ENCODE results near the gene ANO3. TPM values are rescaled to one million over a fixed set of nuclear protein-coding genes. Genes with fewer than 3 reads are reported as not detected.

The ANO3 gene
- polyA plus RNA-seq, 1 experiment: 0.02 TPM

DNA sequence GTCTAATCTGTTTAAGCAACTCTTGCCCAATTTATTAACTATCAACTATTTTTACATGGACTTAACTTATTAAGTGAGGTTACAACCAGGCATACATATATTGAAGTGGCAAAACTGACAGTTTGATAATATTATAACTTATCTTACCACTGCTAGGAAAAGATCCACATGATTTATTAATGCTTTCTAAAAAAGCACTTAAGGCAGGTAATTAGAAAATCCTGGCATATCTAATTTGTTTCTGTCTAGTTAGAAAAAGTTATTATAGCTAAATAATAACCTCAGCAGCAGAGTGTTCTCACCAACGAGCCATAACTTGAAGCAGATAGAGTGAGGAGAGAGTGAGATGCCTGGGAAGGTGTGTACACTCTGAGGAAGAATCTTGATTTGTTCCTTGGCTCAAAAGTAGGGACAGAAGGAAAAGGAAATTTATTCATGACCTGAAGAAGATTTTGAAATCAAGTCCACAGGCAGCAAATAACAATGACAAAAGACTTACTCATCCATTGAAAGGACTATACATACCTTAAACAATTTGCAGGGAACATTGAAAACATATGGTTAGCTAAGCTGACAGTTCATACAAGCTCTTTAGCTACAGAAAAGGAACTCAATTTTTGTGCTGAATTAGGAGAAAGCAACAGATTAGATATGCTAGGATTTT, 247.2 kb downstream of the ANO3 start:
- H3K27me3 ChIP-seq (ENCODE audit: control insufficient read depth, insufficient read depth, low read length): no peaks in the 10 kb centered on the region
- ChIA-PET POLR2A (no interaction called here), CTCF (no interaction called here)
- no peak overlapping the region for H3K4me3 ChIP-seq (ENCODE audit: low read depth, low read length)
- TF ChIP-seq, protein P1, sequence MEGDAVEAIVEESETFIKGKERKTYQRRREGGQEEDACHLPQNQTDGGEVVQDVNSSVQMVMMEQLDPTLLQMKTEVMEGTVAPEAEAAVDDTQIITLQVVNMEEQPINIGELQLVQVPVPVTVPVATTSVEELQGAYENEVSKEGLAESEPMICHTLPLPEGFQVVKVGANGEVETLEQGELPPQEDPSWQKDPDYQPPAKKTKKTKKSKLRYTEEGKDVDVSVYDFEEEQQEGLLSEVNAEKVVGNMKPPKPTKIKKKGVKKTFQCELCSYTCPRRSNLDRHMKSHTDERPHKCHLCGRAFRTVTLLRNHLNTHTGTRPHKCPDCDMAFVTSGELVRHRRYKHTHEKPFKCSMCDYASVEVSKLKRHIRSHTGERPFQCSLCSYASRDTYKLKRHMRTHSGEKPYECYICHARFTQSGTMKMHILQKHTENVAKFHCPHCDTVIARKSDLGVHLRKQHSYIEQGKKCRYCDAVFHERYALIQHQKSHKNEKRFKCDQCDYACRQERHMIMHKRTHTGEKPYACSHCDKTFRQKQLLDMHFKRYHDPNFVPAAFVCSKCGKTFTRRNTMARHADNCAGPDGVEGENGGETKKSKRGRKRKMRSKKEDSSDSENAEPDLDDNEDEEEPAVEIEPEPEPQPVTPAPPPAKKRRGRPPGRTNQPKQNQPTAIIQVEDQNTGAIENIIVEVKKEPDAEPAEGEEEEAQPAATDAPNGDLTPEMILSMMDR (IDR thresholded peaks at IDR 0.05; ENCODE audit: low read depth, low read length): no peak
- H3K9me3 ChIP-seq (ENCODE audit: control insufficient read depth, insufficient read depth, low read length): no peaks in the 10 kb centered on the region
- no peak for DNase-seq (ENCODE audit: low read depth, low spot score)
- H3K27ac ChIP-seq (ENCODE audit: low read depth, low read length): no peak overlapping the region

DNA sequence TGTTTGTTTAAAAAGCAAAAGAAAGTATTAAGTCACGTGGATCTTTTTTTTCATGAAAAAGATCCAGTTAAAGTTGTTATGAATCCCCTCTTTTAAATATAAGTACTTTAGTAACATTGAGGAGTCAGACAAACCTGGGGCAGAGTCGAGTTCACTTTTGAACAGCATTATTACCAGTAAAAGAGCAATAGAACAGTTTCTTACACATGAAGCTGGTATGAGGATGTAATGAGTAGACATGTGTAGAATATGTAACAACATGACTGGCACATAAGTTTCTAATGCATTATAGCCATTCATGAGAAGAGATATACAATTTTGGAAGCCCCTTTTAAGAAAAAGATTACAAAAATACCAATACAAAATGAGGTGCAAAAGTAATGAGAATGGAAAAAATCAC, 247.8 kb downstream of the ANO3 start:
- DNase-seq (ENCODE audit: low read depth, low spot score): no peak
- ChIA-PET CTCF (no interaction called here), POLR2A (no interaction called here)
- TF ChIP-seq, protein P1 (IDR thresholded peaks at IDR 0.05; ENCODE audit: low read depth, low read length): no peak
- H3K9me3 ChIP-seq (ENCODE audit: control insufficient read depth, insufficient read depth, low read length): no peaks in the 10 kb centered on the region
- no peaks in the 10 kb centered on the region for H3K27me3 ChIP-seq (ENCODE audit: control insufficient read depth, insufficient read depth, low read length)
- no peak overlapping the region for H3K27ac ChIP-seq (ENCODE audit: low read depth, low read length)
- H3K4me3 ChIP-seq (ENCODE audit: low read depth, low read length): no peak overlapping the region

DNA sequence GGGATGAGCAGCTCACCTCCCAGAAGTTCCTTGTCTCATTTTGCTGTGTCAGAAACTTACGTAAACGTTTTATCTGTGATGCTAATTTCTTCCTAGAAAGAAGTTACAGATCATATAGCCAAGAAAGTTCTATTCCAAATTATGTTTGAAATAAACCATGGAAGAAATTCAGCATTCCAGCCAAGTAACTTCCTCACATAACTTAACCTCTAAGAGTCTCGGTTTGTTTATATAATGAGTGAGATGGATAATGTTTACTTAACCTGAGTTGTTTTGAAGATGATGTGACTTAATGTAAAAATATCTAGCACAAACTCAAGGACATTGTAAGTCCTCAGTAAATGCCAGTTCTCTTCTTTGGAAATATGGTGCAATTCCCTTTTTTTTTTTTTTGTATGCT, 249.0 kb downstream of the ANO3 start:
- TF ChIP-seq, protein P1 (IDR thresholded peaks at IDR 0.05; ENCODE audit: low read depth, low read length): no peak
- no peaks in the 10 kb centered on the region for H3K27me3 ChIP-seq (ENCODE audit: control insufficient read depth, insufficient read depth, low read length)
- DNase-seq (ENCODE audit: low read depth, low spot score): no peak
- POLR2A ChIA-PET: no interaction called here
- H3K4me3 ChIP-seq (ENCODE audit: low read depth, low read length): no peak overlapping the region
- H3K27ac ChIP-seq (ENCODE audit: low read depth, low read length): no peak overlapping the region
- CTCF ChIA-PET: no interaction called here
- H3K9me3 ChIP-seq (ENCODE audit: control insufficient read depth, insufficient read depth, low read length): no peaks in the 10 kb centered on the region

- Histone ChIP-seq H3K4me3 (ENCODE audit: low read depth, low read length) (no peak overlapping the region), H3K27ac (ENCODE audit: low read depth, low read length) (no peak overlapping the region), H3K9me3 (ENCODE audit: control insufficient read depth, insufficient read depth, low read length) (no peaks in the 10 kb centered on the region), H3K27me3 (ENCODE audit: control insufficient read depth, insufficient read depth, low read length) (no peaks in the 10 kb centered on the region)
- TF ChIP-seq, protein P1 (IDR thresholded peaks at IDR 0.05; ENCODE audit: low read depth, low read length): no peak
- CTCF ChIA-PET: no interaction called here
- DNase-seq (ENCODE audit: low read depth, low spot score): no peak
- POLR2A ChIA-PET: no interaction called here
Measured at GRCh38 chr11:26583550-26583949, 251.6 kb downstream of the ANO3 start.

GRCh38 chr11:26584818-26585217, 252.9 kb downstream of the ANO3 start:
- CTCF ChIA-PET: interaction anchor here (0.6 kb wide), 1 partner anchor 604 kb away, joined by 3 read pairs; no protein-coding TSS in a partner anchor
- TF ChIP-seq, protein P1 (IDR thresholded peaks at IDR 0.05; ENCODE audit: low read depth, low read length): no peak
- no peak overlapping the region for H3K4me3 ChIP-seq (ENCODE audit: low read depth, low read length)

More at GRCh38 chr11:26584818-26585217, 252.9 kb downstream of the ANO3 start:
- H3K9me3 ChIP-seq (ENCODE audit: control insufficient read depth, insufficient read depth, low read length): no peaks in the 10 kb centered on the region
- POLR2A ChIA-PET: no interaction called here
- H3K27ac ChIP-seq (ENCODE audit: low read depth, low read length): no peak overlapping the region
- H3K27me3 ChIP-seq (ENCODE audit: control insufficient read depth, insufficient read depth, low read length): no peaks in the 10 kb centered on the region
- DNase-seq (ENCODE audit: low read depth, low spot score): no peak

Data from AG04450 (cell line).